Natural killer cell (primary cell): ENCODE measurements around the gene PDZRN3. TPM values are rescaled to one million over a fixed set of nuclear protein-coding genes. Genes with fewer than 3 reads are reported as not detected.

Experiments used
- ATAC-seq, 3 donors: fragments of 150-1000 bp in 2 of 3; fragments of 200-7000 bp in 1 of 3; cut with Tn5 transposase; 1 replicate in 1 of 3; 2 replicates in 2 of 3; pipeline ENCODE4 v1.10.0; 2021; ENCODE audit warnings: mild to moderate bottlenecking in 2 of 3, moderate library complexity in 2 of 3
- DNase-seq, 2 donors: peaks; one replicate each; pipeline versions ENCODE4 v3.0.0 to v3.0.0-alpha.2; 2013 to 2021; ENCODE audit warnings: mixed read lengths in 1 of 2
- H3K27ac ChIP-seq: one replicate; pipeline ENCODE4 v1.5.1; 2013; ENCODE audit warnings: mild to moderate bottlenecking, low read length
- H3K27me3 ChIP-seq: one replicate; pipeline ENCODE4 v1.6.1; 2013; ENCODE audit warnings: low read length; ENCODE audit not compliant: control insufficient read depth, insufficient read depth
- H3K36me3 ChIP-seq: one replicate; pipeline ENCODE4 v1.6.1; 2013; ENCODE audit warnings: low read length; ENCODE audit not compliant: control insufficient read depth, insufficient read depth
- H3K4me1 ChIP-seq: one replicate; pipeline ENCODE4 v1.6.1; 2013; ENCODE audit warnings: low read length; ENCODE audit not compliant: control insufficient read depth, insufficient read depth
- H3K4me3 ChIP-seq: one replicate; pipeline ENCODE4 v1.5.1; 2013; ENCODE audit warnings: low read length
- H3K9me3 ChIP-seq: one replicate; pipeline ENCODE4 v1.6.1; 2013; ENCODE audit warnings: low read length; ENCODE audit not compliant: control insufficient read depth, insufficient read depth
- H3K27ac Mint-ChIP-seq, 2 donors: one replicate each; pipeline ENCODE4 v1.8.0; 2022; ENCODE audit warnings: mild to moderate bottlenecking in 2 of 2, mixed read lengths in 2 of 2, moderate library complexity in 1 of 2
- H3K27me3 Mint-ChIP-seq, 2 donors: one replicate each; pipeline ENCODE4 v1.8.0; 2022; ENCODE audit warnings: low read depth in 2 of 2, mixed read lengths in 2 of 2
- H3K36me3 Mint-ChIP-seq: one replicate; pipeline ENCODE4 v1.8.0; 2022; ENCODE audit warnings: mixed read lengths
- H3K4me1 Mint-ChIP-seq, 2 donors: one replicate each; pipeline ENCODE4 v1.8.0; 2022; ENCODE audit warnings: mixed read lengths in 2 of 2
- H3K4me3 Mint-ChIP-seq: one replicate; pipeline ENCODE4 v1.8.0; 2022; ENCODE audit warnings: mild to moderate bottlenecking, moderate library complexity, mixed read lengths
- H3K9me3 Mint-ChIP-seq, 2 donors: one replicate each; pipeline ENCODE4 v1.8.0; 2022; ENCODE audit warnings: mixed read lengths in 2 of 2
- CTCF ChIP-seq: fragments of 200-600 bp; IDR thresholded peaks from one replicate; pipeline ENCODE4 v1.8.0; 2022; ENCODE audit warnings: antibody characterized with exemption
- WGBS: methylation state at CpG from one replicate; pipeline ENCODE4 v1.1.7; 2013; ENCODE audit warnings: missing lambda C conversion rate; ENCODE audit not compliant: insufficient coverage; 5-methylcytosine and 5-hydroxymethylcytosine counted together
- intact Hi-C: fragments of 100-400 bp; cut with micrococcal nuclease; formaldehyde crosslinking; loops from one replicate; pipeline ENCODE4 v1.14.2; 2022
- total RNA-seq, 4 donors: library from RNA; stranded (reverse); fragments of 120-200 nt in 1 of 4; gene quantifications; one replicate each; pipeline versions ENCODE4 v1.2.3 to v1.2.4, GENCODE V29; 2013 to 2022

PDZRN3 gene
- total RNA-seq, 3 donors from 2014 or later (not counting 1 experiment from before 2014, with no cell fraction given), result not detected

GRCh38 chr3:73383470-73384049 lies 241.2 kb downstream of the PDZRN3 start:
- intact Hi-C loops, result no loop called here
- DNase-seq, result no peak

GRCh38 chr3:73381551-73381950 lies 243.2 kb downstream of the PDZRN3 start:
- TF ChIP-seq CTCF, result no peak
- Mint-ChIP-seq H3K9me3 (peaks cover 2 to 4% of the 10 kb centered on the region in 2 donors), H3K36me3 (no peaks in the 10 kb centered on the region), H3K27me3 (no peaks in the 10 kb centered on the region), H3K27ac (no peak overlapping the region), H3K4me1 (no peaks in the 10 kb centered on the region), H3K4me3 (no peak overlapping the region)
- no peaks in the 10 kb centered on the region for H3K27me3 ChIP-seq
- no peaks in the 10 kb centered on the region for H3K4me1 ChIP-seq
- DNase-seq (no peak), ATAC-seq (no peak)
- 90% methylated on average over 2 of the region's 2 CpGs for WGBS
- no peaks in the 10 kb centered on the region for H3K36me3 ChIP-seq
- intact Hi-C loops, result no loop called here
- no peaks in the 10 kb centered on the region for H3K9me3 ChIP-seq
- H3K4me3 ChIP-seq, result no peak overlapping the region
- H3K27ac ChIP-seq, result no peak overlapping the region

More at GRCh38 chr3:73383470-73384049, 241.2 kb downstream of the PDZRN3 start:
- no peaks in the 10 kb centered on the region for H3K36me3 Mint-ChIP-seq
- Histone ChIP-seq H3K27ac (no peak overlapping the region), H3K36me3 (no peaks in the 10 kb centered on the region), H3K4me3 (no peak overlapping the region), H3K4me1 (no peaks in the 10 kb centered on the region), H3K9me3 (no peaks in the 10 kb centered on the region), H3K27me3 (no peaks in the 10 kb centered on the region)
- no peak overlapping the region for H3K27ac Mint-ChIP-seq
- peaks cover 4 to 5% of the 10 kb centered on the region in 2 donors for H3K9me3 Mint-ChIP-seq
- 90% methylated on average over 47 of the region's 47 CpGs for WGBS
- peak in 1 of 3 donors; percentile 11 for ATAC-seq
- no peaks in the 10 kb centered on the region for H3K4me1 Mint-ChIP-seq
- H3K27me3 Mint-ChIP-seq, result no peaks in the 10 kb centered on the region
- no peak for TF ChIP-seq CTCF
- H3K4me3 Mint-ChIP-seq, result no peak overlapping the region

- Mint-ChIP-seq H3K4me3 (no peak overlapping the region), H3K4me1 (no peaks in the 10 kb centered on the region), H3K9me3 (peaks cover 2 to 4% of the 10 kb centered on the region in 2 donors), H3K36me3 (no peaks in the 10 kb centered on the region), H3K27ac (no peak overlapping the region), H3K27me3 (no peaks in the 10 kb centered on the region)
- H3K27ac ChIP-seq, result no peak overlapping the region
- no peak overlapping the region for H3K4me3 ChIP-seq
- no peak for DNase-seq
- no peaks in the 10 kb centered on the region for H3K27me3 ChIP-seq
- intact Hi-C loops, result no loop called here
- ATAC-seq, result no peak
- WGBS, result 86% methylated on average over 4 of the region's 15 CpGs
- H3K9me3 ChIP-seq, result no peaks in the 10 kb centered on the region
- H3K4me1 ChIP-seq, result no peaks in the 10 kb centered on the region
- TF ChIP-seq CTCF, result no peak
- H3K36me3 ChIP-seq, result no peaks in the 10 kb centered on the region
These were observed 243.8 kb downstream of the PDZRN3 start for GRCh38 chr3:73380735-73381532.
